ENCODE data around the gene TMEM203.

- TF ChIP-seq CTCF (IDR thresholded peaks at IDR 0.05; ENCODE audit: low read depth, low read length, missing input control) (peak; percentile 100), ATF3 (IDR thresholded peaks at IDR 0.05) (no peak), SP1 (IDR thresholded peaks at IDR 0.05) (no peak), JUND (IDR thresholded peaks at IDR 0.05) (no peak), FOXA2 (IDR thresholded peaks at IDR 0.05) (no peak), GABPA (IDR thresholded peaks at IDR 0.05 in 1 of 2, conservative IDR thresholded peaks at IDR 0.05 in 1 of 2) (no peak)
Observed at GRCh38 chr9:137236238-137236935, 30.9 kb upstream of the TMEM203 start.
